Neural crest cell (in vitro differentiated cells): Measurements from ENCODE around the gene CDON. TPM values are rescaled to one million over a fixed set of nuclear protein-coding genes. Genes with fewer than 3 reads are reported as not detected.
A peak's percentile ranks its signal among the peaks of the same experiment; 100 is the strongest.

Experiments
- DNase-seq: peaks from one replicate; pipeline ENCODE4 v3.0.0; 2021; ENCODE audit warnings: low read depth, mixed read lengths, low spot score
- H3K27ac Mint-ChIP-seq: one replicate; pipeline ENCODE4 v1.8.0; 2021; ENCODE audit warnings: mild to moderate bottlenecking, mixed read lengths; ENCODE audit not compliant: unreplicated experiment
- H3K27me3 Mint-ChIP-seq: 2 replicates; pipeline ENCODE4 v1.8.0; 2021; ENCODE audit warnings: low read depth, mild to moderate bottlenecking, mixed read lengths
- H3K36me3 Mint-ChIP-seq: 2 replicates; pipeline ENCODE4 v1.8.0; 2021; ENCODE audit warnings: low read depth, mild to moderate bottlenecking, mixed read lengths
- H3K4me1 Mint-ChIP-seq: 2 replicates; pipeline ENCODE4 v1.8.0; 2021; ENCODE audit warnings: mixed read lengths
- H3K4me3 Mint-ChIP-seq: one replicate; pipeline ENCODE4 v1.8.0; 2021; ENCODE audit warnings: mild to moderate bottlenecking, mixed read lengths
- H3K9me3 Mint-ChIP-seq: 2 replicates; pipeline ENCODE4 v1.8.0; 2021; ENCODE audit warnings: mixed read lengths
- total RNA-seq: library from RNA; stranded (reverse); gene quantifications from 2 replicates; pipeline ENCODE4 v1.2.1, GENCODE V29; 2021
- TF ChIP-seq, protein P1 (sequence below): fragments of 200-600 bp; sonication (generic); conservative IDR thresholded peaks from 2 replicates; pipeline ENCODE4 v1.5.0; 2021; ENCODE audit warnings: antibody characterized with exemption, mild to moderate bottlenecking

The CDON gene
- total RNA-seq, 1 donor from 2014 or later: 22.1 TPM

GRCh38 chr11:125951731-125952130 is 110.9 kb downstream of the CDON start:
- no peak for DNase-seq
- H3K4me3 Mint-ChIP-seq: no peak overlapping the region
- H3K36me3 Mint-ChIP-seq: no peaks in the 10 kb centered on the region
- H3K4me1 Mint-ChIP-seq: peaks cover 5% of the 10 kb centered on the region
- peaks cover 3% of the 10 kb centered on the region for H3K27me3 Mint-ChIP-seq
- TF ChIP-seq, protein P1, sequence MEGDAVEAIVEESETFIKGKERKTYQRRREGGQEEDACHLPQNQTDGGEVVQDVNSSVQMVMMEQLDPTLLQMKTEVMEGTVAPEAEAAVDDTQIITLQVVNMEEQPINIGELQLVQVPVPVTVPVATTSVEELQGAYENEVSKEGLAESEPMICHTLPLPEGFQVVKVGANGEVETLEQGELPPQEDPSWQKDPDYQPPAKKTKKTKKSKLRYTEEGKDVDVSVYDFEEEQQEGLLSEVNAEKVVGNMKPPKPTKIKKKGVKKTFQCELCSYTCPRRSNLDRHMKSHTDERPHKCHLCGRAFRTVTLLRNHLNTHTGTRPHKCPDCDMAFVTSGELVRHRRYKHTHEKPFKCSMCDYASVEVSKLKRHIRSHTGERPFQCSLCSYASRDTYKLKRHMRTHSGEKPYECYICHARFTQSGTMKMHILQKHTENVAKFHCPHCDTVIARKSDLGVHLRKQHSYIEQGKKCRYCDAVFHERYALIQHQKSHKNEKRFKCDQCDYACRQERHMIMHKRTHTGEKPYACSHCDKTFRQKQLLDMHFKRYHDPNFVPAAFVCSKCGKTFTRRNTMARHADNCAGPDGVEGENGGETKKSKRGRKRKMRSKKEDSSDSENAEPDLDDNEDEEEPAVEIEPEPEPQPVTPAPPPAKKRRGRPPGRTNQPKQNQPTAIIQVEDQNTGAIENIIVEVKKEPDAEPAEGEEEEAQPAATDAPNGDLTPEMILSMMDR: no peak
- H3K9me3 Mint-ChIP-seq: no peaks in the 10 kb centered on the region
- H3K27ac Mint-ChIP-seq: peak overlapping the region; percentile 4

GRCh38 chr11:125950696-125951651 is 111.7 kb downstream of the CDON start:
- TF ChIP-seq, protein P1: no peak
- Mint-ChIP-seq H3K27me3 (peaks cover 3% of the 10 kb centered on the region), H3K4me3 (no peak overlapping the region), H3K9me3 (no peaks in the 10 kb centered on the region), H3K27ac (peak overlapping the region; percentile 13), H3K4me1 (no peaks in the 10 kb centered on the region), H3K36me3 (no peaks in the 10 kb centered on the region)
- DNase-seq: no peak

- Mint-ChIP-seq H3K27ac (no peak overlapping the region), H3K4me3 (no peak overlapping the region), H3K27me3 (peaks cover 3% of the 10 kb centered on the region)
Observed at GRCh38 chr11:125950178-125950490, 112.5 kb downstream of the CDON start.

DNA sequence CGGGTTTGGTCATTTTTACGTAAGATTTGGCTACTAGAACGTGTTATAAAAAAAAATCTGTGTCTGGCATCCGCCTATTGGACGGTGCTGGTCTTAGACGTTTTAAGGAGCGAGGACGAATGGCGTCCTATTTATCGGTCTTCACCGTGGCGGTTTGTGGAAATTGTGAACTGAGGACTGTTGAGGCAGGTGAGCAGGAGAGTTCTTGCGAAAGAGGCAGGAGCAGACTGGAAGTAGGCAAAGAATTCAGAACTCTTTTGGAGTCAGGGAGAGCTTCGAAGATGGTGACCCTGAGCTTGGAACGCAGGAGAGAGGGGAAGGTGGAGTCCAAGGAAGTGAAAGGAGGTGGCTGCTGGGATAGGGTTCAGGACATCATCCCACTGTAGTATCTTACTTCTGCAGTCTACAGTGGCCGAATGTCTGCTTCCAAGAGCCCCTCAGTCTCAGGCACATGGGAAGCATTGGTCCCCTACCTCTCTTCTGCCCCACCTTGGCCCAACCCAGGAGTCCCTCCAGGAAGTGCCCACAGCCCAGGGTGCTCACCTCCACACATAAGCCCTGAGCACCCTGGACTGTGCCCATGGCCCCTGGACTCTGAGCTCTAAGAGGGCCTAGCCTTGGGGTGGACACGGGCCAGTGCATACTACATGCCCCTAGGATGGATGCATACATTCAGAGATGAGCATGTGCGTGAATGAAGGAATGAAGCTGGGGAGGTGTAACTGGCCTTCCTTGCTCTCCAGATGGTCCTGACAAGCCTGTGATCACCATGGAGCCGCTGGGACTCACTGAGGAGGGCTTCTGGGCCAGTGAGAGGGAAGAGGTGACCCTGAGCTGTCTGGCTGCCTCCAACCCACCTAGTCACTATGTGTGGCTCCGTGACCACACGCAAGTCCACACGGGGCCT is 113.1 kb downstream of the CDON start:
- Mint-ChIP-seq H3K27ac (peak overlapping the region; percentile 4), H3K27me3 (peaks cover 4% of the 10 kb centered on the region), H3K4me3 (no peak overlapping the region), H3K9me3 (no peaks in the 10 kb centered on the region), H3K36me3 (no peaks in the 10 kb centered on the region), H3K4me1 (no peaks in the 10 kb centered on the region)
- DNase-seq: no peak
- TF ChIP-seq, protein P1: no peak

More at GRCh38 chr11:125950178-125950490, 112.5 kb downstream of the CDON start:
- DNase-seq: no peak
- TF ChIP-seq, protein P1: no peak
- Mint-ChIP-seq H3K36me3 (no peaks in the 10 kb centered on the region), H3K4me1 (no peaks in the 10 kb centered on the region), H3K9me3 (no peaks in the 10 kb centered on the region)

- Mint-ChIP-seq H3K27ac (no peak overlapping the region), H3K4me1 (no peaks in the 10 kb centered on the region)
Observed at GRCh38 chr11:125948278-125949051, 114.2 kb downstream of the CDON start.

More at GRCh38 chr11:125948278-125949051, 114.2 kb downstream of the CDON start:
- peaks cover 14% of the 10 kb centered on the region for H3K27me3 Mint-ChIP-seq
- H3K9me3 Mint-ChIP-seq: no peaks in the 10 kb centered on the region
- H3K36me3 Mint-ChIP-seq: no peaks in the 10 kb centered on the region
- no peak for DNase-seq
- TF ChIP-seq, protein P1: no peak
- H3K4me3 Mint-ChIP-seq: no peak overlapping the region
